HUES6 (cell line): ENCODE data around the gene TENM3.
A peak's percentile ranks its signal among the peaks of the same experiment; 100 is the strongest.

Experiments used
- H3K27ac ChIP-seq: 2 replicates; pipeline ENCODE4 v1.7.0; 2013; ENCODE audit warnings: low read depth, mild to moderate bottlenecking, low read length, inconsistent platforms
- H3K27me3 ChIP-seq: 2 replicates; pipeline ENCODE4 v1.6.1; 2013; ENCODE audit warnings: low read length; ENCODE audit not compliant: control insufficient read depth, insufficient read depth
- H3K36me3 ChIP-seq: 2 replicates; pipeline ENCODE4 v1.6.1; 2013; ENCODE audit warnings: low read length; ENCODE audit not compliant: control insufficient read depth, insufficient read depth
- H3K4me1 ChIP-seq: 2 replicates; pipeline ENCODE4 v1.6.1; 2013; ENCODE audit warnings: low read length; ENCODE audit not compliant: control insufficient read depth, insufficient read depth
- H3K4me3 ChIP-seq: 2 replicates; pipeline ENCODE4 v1.5.1; 2013; ENCODE audit warnings: low read depth, low read length
- H3K9ac ChIP-seq: one replicate; pipeline ENCODE4 v1.6.1; 2013; ENCODE audit warnings: mild to moderate bottlenecking, low read length
- H3K9me3 ChIP-seq: 2 replicates; pipeline ENCODE4 v1.6.1; 2013; ENCODE audit warnings: low read depth, low read length; ENCODE audit not compliant: control insufficient read depth, insufficient read depth

The TENM3 gene

GRCh38 chr4:182553653-182554052, 310.5 kb downstream of the TENM3 start:
- Histone ChIP-seq H3K36me3 (no peaks in the 10 kb centered on the region), H3K27ac (peak overlapping the region; percentile 31; the same call in 1 of the 2 replicates), H3K4me3 (no peak overlapping the region), H3K9ac (no peak overlapping the region), H3K4me1 (peaks cover 65% of the 10 kb centered on the region), H3K27me3 (no peaks in the 10 kb centered on the region), H3K9me3 (no peaks in the 10 kb centered on the region)

GRCh38 chr4:182554736-182555135, 311.5 kb downstream of the TENM3 start:
- no peak overlapping the region for H3K4me3 ChIP-seq

GRCh38 chr4:182555997-182556418, 312.8 kb downstream of the TENM3 start:
- peak overlapping the region; percentile 47 for H3K9ac ChIP-seq
- H3K27ac ChIP-seq = peak overlapping the region; percentile 38
- no peaks in the 10 kb centered on the region for H3K36me3 ChIP-seq
- 0 out of 2 replicates have a peak overlapping the region, but pooled peaks have one; percentile 4 for H3K4me3 ChIP-seq
- no peaks in the 10 kb centered on the region for H3K9me3 ChIP-seq
- H3K27me3 ChIP-seq = no peaks in the 10 kb centered on the region
- H3K4me1 ChIP-seq = peaks cover 69% of the 10 kb centered on the region

More at GRCh38 chr4:182554736-182555135, 311.5 kb downstream of the TENM3 start:
- Histone ChIP-seq H3K36me3 (no peaks in the 10 kb centered on the region), H3K9ac (no peak overlapping the region), H3K9me3 (no peaks in the 10 kb centered on the region), H3K27ac (peak overlapping the region; percentile 38; the same call in 1 of the 2 replicates), H3K4me1 (peaks cover 67% of the 10 kb centered on the region), H3K27me3 (no peaks in the 10 kb centered on the region)

GRCh38 chr4:182556580-182556979, 313.4 kb downstream of the TENM3 start:
- Histone ChIP-seq H3K27me3 (no peaks in the 10 kb centered on the region), H3K4me3 (no peak overlapping the region), H3K4me1 (peaks cover 69% of the 10 kb centered on the region), H3K36me3 (no peaks in the 10 kb centered on the region), H3K9me3 (no peaks in the 10 kb centered on the region), H3K9ac (peak overlapping the region; percentile 17), H3K27ac (peak overlapping the region; percentile 48; the same call in 1 of the 2 replicates)

GRCh38 chr4:182560358-182560757, 317.2 kb downstream of the TENM3 start:
- peak overlapping the region; percentile 35; the same call in 1 of the 2 replicates for H3K27ac ChIP-seq
- no peaks in the 10 kb centered on the region for H3K36me3 ChIP-seq
- H3K4me3 ChIP-seq = peak overlapping the region; percentile 28
- H3K27me3 ChIP-seq = no peaks in the 10 kb centered on the region
- peaks cover 50% of the 10 kb centered on the region for H3K4me1 ChIP-seq
- peak overlapping the region; percentile 24 for H3K9ac ChIP-seq
- no peaks in the 10 kb centered on the region for H3K9me3 ChIP-seq

GRCh38 chr4:182562350-182562749, 319.1 kb downstream of the TENM3 start:
- Histone ChIP-seq H3K27ac (no peak overlapping the region), H3K4me1 (peaks cover 40% of the 10 kb centered on the region)

GRCh38 chr4:182564724-182565369, 321.6 kb downstream of the TENM3 start:
- Histone ChIP-seq H3K27ac (no peak overlapping the region), H3K9me3 (no peaks in the 10 kb centered on the region), H3K4me3 (no peak overlapping the region), H3K9ac (no peak overlapping the region), H3K4me1 (peaks cover 18% of the 10 kb centered on the region), H3K27me3 (no peaks in the 10 kb centered on the region), H3K36me3 (no peaks in the 10 kb centered on the region)

More at GRCh38 chr4:182562350-182562749, 319.1 kb downstream of the TENM3 start:
- Histone ChIP-seq H3K27me3 (no peaks in the 10 kb centered on the region), H3K9me3 (no peaks in the 10 kb centered on the region), H3K36me3 (no peaks in the 10 kb centered on the region), H3K4me3 (no peak overlapping the region), H3K9ac (no peak overlapping the region)

- Histone ChIP-seq H3K27me3 (no peaks in the 10 kb centered on the region), H3K9ac (no peak overlapping the region), H3K4me1 (peaks cover 8% of the 10 kb centered on the region), H3K36me3 (no peaks in the 10 kb centered on the region), H3K9me3 (no peaks in the 10 kb centered on the region), H3K4me3 (no peak overlapping the region), H3K27ac (no peak overlapping the region)
Observed at GRCh38 chr4:182567119-182567518, 323.9 kb downstream of the TENM3 start.

GRCh38 chr4:182569561-182569960, 326.4 kb downstream of the TENM3 start:
- peaks cover 8% of the 10 kb centered on the region for H3K4me1 ChIP-seq
- no peaks in the 10 kb centered on the region for H3K27me3 ChIP-seq

GRCh38 chr4:182574706-182575105, 331.5 kb downstream of the TENM3 start:
- no peaks in the 10 kb centered on the region for H3K36me3 ChIP-seq
- no peak overlapping the region for H3K9ac ChIP-seq
- H3K4me3 ChIP-seq = no peak overlapping the region
- H3K27me3 ChIP-seq = no peaks in the 10 kb centered on the region
- H3K9me3 ChIP-seq = no peaks in the 10 kb centered on the region
- H3K27ac ChIP-seq = no peak overlapping the region
- H3K4me1 ChIP-seq = peaks cover 14% of the 10 kb centered on the region

More at GRCh38 chr4:182569561-182569960, 326.4 kb downstream of the TENM3 start:
- no peaks in the 10 kb centered on the region for H3K9me3 ChIP-seq
- H3K27ac ChIP-seq = no peak overlapping the region
- no peak overlapping the region for H3K4me3 ChIP-seq
- no peaks in the 10 kb centered on the region for H3K36me3 ChIP-seq
- no peak overlapping the region for H3K9ac ChIP-seq

- no peak overlapping the region for H3K9ac ChIP-seq
- H3K27ac ChIP-seq = no peak overlapping the region
- H3K9me3 ChIP-seq = no peaks in the 10 kb centered on the region
- no peaks in the 10 kb centered on the region for H3K36me3 ChIP-seq
- no peak overlapping the region for H3K4me3 ChIP-seq
- H3K4me1 ChIP-seq = peaks cover 14% of the 10 kb centered on the region
- H3K27me3 ChIP-seq = no peaks in the 10 kb centered on the region
Observed at GRCh38 chr4:182575225-182575624, 332.0 kb downstream of the TENM3 start.
